Measurements from ENCODE around the gene NUPR1. TPM values are rescaled to one million over a fixed set of nuclear protein-coding genes. Genes with fewer than 3 reads are reported as not detected.
"Not testable (repeated sequence)": the region's sequence is repeated elsewhere in the genome, so short reads cannot be mapped to it uniquely, and the experiment has no call there.

NUPR1 gene
- total RNA-seq, 1 donor from 2014 or later, result 0.63 TPM

DNA sequence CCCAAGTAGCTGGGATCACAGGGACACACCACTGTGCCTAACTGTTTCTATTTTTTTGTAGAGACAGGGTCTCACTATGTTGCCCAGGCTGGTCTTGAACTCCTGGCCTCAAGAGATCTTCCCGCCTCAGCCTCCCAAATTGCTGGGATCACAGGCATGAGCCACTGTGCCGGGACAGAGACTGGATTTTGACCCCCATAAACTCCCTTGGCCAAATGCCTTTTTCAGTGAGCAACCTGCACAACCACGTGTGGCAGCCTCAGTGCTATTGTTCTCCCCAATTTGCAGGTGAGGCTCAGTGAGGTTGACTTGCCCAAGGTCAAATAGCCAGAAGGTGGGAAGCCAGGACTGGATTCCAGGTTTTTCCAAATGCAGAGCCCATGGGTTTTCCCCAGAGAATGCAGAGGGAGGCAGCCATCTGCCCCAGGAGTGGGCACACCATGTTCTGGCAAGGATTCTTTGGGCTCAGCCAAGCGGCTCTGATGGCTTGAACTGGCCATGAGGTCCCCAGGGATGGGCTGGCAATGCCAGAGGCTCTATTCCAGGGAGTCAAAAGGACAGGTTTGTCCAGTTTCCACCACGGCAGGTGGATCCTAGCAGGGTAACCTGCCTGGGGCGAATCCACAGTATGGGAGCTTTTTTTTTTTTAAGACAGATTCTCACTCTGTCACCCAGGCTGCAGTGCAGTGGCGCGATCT, 33.9 kb downstream of the NUPR1 start:
- Histone ChIP-seq H3K27me3 (ENCODE audit: control insufficient read depth, insufficient read depth, low read length) (peaks cover 11% of the 10 kb centered on the region), H3K4me3 (ENCODE audit: low read depth, low read length) (no peak overlapping the region), H3K36me3 (ENCODE audit: control insufficient read depth, insufficient read depth, low read length) (no peaks in the 10 kb centered on the region)
- DNase-seq (ENCODE audit: low read depth), result no peak
- TF ChIP-seq, protein P1, sequence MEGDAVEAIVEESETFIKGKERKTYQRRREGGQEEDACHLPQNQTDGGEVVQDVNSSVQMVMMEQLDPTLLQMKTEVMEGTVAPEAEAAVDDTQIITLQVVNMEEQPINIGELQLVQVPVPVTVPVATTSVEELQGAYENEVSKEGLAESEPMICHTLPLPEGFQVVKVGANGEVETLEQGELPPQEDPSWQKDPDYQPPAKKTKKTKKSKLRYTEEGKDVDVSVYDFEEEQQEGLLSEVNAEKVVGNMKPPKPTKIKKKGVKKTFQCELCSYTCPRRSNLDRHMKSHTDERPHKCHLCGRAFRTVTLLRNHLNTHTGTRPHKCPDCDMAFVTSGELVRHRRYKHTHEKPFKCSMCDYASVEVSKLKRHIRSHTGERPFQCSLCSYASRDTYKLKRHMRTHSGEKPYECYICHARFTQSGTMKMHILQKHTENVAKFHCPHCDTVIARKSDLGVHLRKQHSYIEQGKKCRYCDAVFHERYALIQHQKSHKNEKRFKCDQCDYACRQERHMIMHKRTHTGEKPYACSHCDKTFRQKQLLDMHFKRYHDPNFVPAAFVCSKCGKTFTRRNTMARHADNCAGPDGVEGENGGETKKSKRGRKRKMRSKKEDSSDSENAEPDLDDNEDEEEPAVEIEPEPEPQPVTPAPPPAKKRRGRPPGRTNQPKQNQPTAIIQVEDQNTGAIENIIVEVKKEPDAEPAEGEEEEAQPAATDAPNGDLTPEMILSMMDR (IDR thresholded peaks at IDR 0.05; ENCODE audit: insufficient read depth, low read length, poor library complexity, severe bottlenecking), result no peak

DNA sequence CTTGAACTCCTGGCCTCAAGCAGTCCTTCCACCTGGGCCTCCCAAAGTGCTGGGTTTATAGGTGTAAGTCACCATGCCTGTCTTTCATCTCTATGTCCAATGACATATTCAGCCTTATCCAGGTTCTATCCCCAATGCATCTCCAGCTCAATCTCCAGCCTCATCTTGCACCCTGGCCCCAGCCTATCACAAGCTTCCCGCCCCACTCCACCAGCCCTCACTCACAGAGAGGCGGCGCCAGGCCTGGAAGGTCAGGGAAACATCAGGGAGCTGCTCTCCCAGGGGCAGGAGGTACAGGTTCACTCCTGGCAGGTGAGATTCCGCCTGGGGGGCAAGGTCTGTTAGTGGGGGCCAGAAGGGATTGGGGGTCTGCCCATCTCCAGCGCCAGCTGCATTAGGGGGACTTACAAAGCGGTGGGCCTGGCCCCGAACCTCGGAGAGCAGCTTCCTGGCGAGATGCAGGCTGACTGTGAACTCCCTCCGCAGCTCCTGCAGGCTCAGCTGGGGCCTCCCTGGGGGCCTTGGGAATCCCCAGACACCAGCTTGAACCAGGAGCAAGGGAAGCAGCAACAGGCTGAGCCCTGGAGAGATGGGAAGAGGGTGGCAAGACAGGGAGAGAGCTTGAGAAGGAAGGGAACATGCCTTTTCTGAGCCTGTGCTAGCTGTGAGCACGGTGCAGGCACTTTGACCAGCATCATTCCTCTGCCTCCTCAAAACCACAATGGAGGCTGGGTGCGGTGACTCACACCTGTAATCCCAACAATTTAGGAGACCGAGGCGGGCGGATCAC, 35.1 kb downstream of the NUPR1 start:
- Histone ChIP-seq H3K27me3 (ENCODE audit: control insufficient read depth, insufficient read depth, low read length) (peaks cover 11% of the 10 kb centered on the region), H3K4me3 (ENCODE audit: low read depth, low read length) (no peak overlapping the region), H3K36me3 (ENCODE audit: control insufficient read depth, insufficient read depth, low read length) (no peaks in the 10 kb centered on the region)
- DNase-seq (ENCODE audit: low read depth), result no peak
- TF ChIP-seq, protein P1 (IDR thresholded peaks at IDR 0.05; ENCODE audit: insufficient read depth, low read length, poor library complexity, severe bottlenecking), result no peak

DNA sequence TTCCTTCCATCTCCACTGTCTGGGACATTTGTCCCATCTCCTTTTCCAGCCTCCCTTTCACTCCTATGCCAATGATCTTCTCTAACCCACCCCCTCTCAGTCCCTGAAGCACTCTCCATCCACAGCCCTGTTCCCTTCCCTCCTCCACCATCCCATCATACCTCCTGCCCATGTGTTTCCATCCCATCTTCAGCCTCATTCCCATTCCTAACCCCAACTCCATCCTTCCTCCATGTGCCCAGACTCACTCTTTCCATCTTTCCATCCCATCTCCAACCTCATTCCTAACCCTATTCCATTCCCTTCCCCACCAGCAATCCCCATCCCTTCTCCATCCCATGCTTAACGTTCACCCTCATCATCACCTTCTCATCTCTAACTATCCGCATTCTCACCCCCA, 36.5 kb downstream of the NUPR1 start:
- Histone ChIP-seq H3K36me3 (ENCODE audit: control insufficient read depth, insufficient read depth, low read length) (no peaks in the 10 kb centered on the region), H3K4me3 (ENCODE audit: low read depth, low read length) (no peak overlapping the region), H3K27me3 (ENCODE audit: control insufficient read depth, insufficient read depth, low read length) (peaks cover 8% of the 10 kb centered on the region)
- no peak for DNase-seq (ENCODE audit: low read depth)
- TF ChIP-seq, protein P1 (IDR thresholded peaks at IDR 0.05; ENCODE audit: insufficient read depth, low read length, poor library complexity, severe bottlenecking), result no peak

DNA sequence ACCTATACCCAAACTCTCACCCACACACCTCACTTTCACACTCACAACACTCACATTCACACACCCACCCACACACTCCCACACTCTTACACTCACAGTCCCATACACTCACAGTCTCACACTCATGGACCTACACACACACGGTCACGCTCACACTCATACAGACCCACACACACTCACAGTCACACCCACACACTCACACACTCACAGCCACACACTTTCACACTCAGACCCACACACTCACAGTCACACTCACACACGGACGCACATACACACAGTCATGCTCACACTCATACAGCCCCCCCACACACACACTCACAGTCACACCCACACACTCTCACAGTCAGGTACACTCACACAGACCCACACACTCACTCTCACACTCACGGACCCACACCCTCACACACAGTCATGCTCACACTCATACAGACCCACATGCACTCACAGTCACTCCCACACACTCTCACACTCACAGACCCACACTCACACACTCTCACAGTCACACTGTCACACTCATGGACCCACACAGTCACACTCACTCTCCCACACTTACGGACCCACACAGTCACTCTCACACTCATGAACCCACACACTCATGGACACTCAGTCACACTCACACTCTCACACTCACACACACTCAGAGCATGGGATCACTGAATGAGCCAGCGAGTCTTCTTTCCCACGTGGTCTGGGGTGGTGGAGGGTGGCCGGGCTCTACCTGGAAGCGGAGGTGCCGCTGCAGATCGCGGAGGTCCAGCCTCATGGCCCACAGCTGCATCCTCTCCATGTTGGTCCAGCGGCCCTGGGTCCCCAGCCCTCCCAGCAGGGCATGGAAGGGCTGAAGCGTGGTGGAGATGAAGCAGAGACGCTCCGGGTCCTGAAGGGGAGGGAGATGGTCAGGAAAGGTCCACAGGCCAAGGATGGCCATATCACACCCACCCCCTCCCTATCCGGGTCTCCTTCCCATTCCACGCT, 37.2 kb downstream of the NUPR1 start:
- no peaks in the 10 kb centered on the region for H3K36me3 ChIP-seq (ENCODE audit: control insufficient read depth, insufficient read depth, low read length)
- TF ChIP-seq, protein P1 (IDR thresholded peaks at IDR 0.05; ENCODE audit: insufficient read depth, low read length, poor library complexity, severe bottlenecking), result no peak
- no peak for DNase-seq (ENCODE audit: low read depth)
- H3K4me3 ChIP-seq (ENCODE audit: low read depth, low read length), result no peak overlapping the region
- H3K27me3 ChIP-seq (ENCODE audit: control insufficient read depth, insufficient read depth, low read length), result peaks cover 11% of the 10 kb centered on the region

DNA sequence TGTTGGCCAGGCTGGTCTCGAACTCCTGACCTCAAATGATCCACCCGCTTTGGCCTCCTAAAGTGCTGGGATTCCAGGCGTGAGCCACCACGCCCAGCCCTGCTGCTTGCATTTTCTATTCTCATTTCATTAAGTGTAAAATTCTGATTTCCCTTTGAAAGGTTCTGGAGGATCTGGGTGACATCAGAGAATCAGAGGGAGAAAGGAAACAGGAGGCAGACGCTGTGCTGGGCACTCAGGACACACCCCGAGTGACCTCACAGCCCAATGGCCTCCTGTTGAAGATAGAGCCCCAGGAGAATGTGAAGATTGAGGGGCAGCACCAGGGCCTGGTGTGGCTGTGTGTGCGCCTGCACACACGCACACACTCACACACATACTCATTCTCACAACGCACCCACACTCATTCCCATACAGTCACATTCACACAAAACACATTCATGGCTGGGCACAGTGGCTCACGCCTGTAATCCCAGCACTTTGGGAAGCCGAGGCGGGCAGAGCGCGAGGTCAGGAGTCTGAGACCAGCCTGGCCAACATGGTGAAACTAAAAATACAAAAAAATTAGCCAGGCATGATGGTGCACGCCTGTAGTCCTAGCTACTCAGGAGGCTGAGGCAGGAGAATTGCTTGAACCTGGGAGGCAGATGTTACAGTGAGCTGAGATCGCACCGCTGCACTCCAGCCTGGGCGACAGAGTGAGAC, 38.1 kb downstream of the NUPR1 start:
- H3K4me3 ChIP-seq (ENCODE audit: low read depth, low read length); DNase-seq (ENCODE audit: low read depth); H3K36me3 ChIP-seq (ENCODE audit: control insufficient read depth, insufficient read depth, low read length); H3K27me3 ChIP-seq (ENCODE audit: control insufficient read depth, insufficient read depth, low read length): not testable (repeated sequence)

Measured in kidney epithelial cell (primary cell).